ENCODE measurements around the gene SUPT7L.

GRCh38 chr2:27615316-27615715 is 48.1 kb downstream of the SUPT7L start:
- TF ChIP-seq CTCF (conservative IDR thresholded peaks at IDR 0.05; ENCODE audit: low read length) (no peak), EZH2phosphoT487 (IDR thresholded peaks at IDR 0.05; ENCODE audit: borderline replicate concordance, low read depth, low read length) (no peak)
